ENCODE data around the gene LRP1-AS.

DNA sequence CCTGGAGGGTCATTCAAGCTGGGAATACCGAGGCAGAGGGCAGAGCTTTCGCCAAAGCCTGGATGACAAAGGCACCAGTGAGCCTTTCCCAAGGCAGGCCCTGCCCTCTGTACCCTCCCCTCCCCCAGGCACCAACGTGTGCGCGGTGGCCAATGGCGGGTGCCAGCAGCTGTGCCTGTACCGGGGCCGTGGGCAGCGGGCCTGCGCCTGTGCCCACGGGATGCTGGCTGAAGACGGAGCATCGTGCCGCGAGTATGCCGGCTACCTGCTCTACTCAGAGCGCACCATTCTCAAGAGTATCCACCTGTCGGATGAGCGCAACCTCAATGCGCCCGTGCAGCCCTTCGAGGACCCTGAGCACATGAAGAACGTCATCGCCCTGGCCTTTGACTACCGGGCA lies 38.0 kb upstream of the LRP1-AS start:
- TF ChIP-seq CTCF (IDR thresholded peaks at IDR 0.05) (no peak), EP300 (IDR thresholded peaks at IDR 0.05) (no peak), POLR2AphosphoS5 (IDR thresholded peaks at IDR 0.05) (no peak)
